Right lobe of liver (tissue), 4 donors: ENCODE results near the gene PTPRN2.

Experiments used
- POLR2A ChIP-seq: fragments of 450-650 bp; IDR thresholded peaks from one replicate; pipeline ENCODE4 v1.6.1; 2017; ENCODE audit warnings: antibody characterized with exemption, mild to moderate bottlenecking
- TF ChIP-seq, protein P1 (sequence below), 4 donors: fragments of 200-600 bp in 3 of 4; fragments of 450-650 bp in 1 of 4; IDR thresholded peaks; one replicate each; pipeline versions ENCODE4 v1.5.1 to v1.8.0; 2016 to 2022; ENCODE audit warnings: antibody characterized with exemption in 4 of 4, mild to moderate bottlenecking in 2 of 4
- donor health status: DM: no; HTN: no; CAD: no.
- donor health status: DM: no; HTN: no; CAD: no.
- donor health status: DM: no; HTN: yes; CAD: no.

DNA sequence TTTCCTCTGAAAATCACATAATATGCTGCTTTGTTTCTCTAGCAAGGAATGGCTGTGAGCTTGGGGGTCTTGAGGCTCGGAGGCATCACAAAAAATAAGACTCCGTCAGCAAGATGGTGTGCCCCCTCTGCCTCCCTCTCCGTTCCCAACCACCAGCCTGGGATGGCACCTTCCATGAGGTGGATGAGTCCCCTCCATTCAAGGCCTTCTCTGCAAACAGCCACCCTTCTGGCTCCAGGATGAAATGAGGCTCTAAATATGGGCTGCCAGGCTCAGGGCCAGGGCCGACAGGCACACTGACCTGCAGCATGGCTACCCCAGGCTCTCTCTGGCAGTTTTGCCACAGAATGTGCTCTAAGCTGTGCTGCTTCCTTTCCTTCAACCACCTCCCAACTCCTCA lies 521.5 kb downstream of the PTPRN2 start:
- TF ChIP-seq, protein P1, sequence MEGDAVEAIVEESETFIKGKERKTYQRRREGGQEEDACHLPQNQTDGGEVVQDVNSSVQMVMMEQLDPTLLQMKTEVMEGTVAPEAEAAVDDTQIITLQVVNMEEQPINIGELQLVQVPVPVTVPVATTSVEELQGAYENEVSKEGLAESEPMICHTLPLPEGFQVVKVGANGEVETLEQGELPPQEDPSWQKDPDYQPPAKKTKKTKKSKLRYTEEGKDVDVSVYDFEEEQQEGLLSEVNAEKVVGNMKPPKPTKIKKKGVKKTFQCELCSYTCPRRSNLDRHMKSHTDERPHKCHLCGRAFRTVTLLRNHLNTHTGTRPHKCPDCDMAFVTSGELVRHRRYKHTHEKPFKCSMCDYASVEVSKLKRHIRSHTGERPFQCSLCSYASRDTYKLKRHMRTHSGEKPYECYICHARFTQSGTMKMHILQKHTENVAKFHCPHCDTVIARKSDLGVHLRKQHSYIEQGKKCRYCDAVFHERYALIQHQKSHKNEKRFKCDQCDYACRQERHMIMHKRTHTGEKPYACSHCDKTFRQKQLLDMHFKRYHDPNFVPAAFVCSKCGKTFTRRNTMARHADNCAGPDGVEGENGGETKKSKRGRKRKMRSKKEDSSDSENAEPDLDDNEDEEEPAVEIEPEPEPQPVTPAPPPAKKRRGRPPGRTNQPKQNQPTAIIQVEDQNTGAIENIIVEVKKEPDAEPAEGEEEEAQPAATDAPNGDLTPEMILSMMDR (IDR thresholded peaks at IDR 0.05) = no peak
- TF ChIP-seq POLR2A = no peak
